A549 (cell line): ENCODE results near the gene GDF2.

Source experiments
- BHLHE40 ChIP-seq: IDR thresholded peaks from 2 replicates; pipeline ENCODE4 v1.6.1; 2012; ENCODE audit warnings: low read depth, low read length, inconsistent platforms
- EP300 ChIP-seq, 2 experiments: fragments of >200 bp; sonication (Bioruptor Twin); formaldehyde crosslinking; IDR thresholded peaks; 2 replicates in 1 of 2; 3 replicates in 1 of 2; pipeline ENCODE4 v1.6.1; 2016 to 2017
- KDM5A ChIP-seq: fragments of 200-600 bp; sonication (generic); IDR thresholded peaks from 2 replicates; pipeline ENCODE4 v1.6.1; 2016; ENCODE audit warnings: antibody characterized with exemption, mild to moderate bottlenecking
- MAZ ChIP-seq: fragments of 150-350 bp; IDR thresholded peaks from 2 replicates; pipeline ENCODE4 v1.6.1; 2014; ENCODE audit warnings: antibody characterized with exemption, low read depth, low read length, borderline replicate concordance
- POLR2A ChIP-seq: IDR thresholded peaks from 2 replicates; pipeline ENCODE4 v1.6.1; 2012; ENCODE audit warnings: mild to moderate bottlenecking, low read length
- RAD21 ChIP-seq, 2 experiments: fragments of >200 bp in 1 of 2; sonication (Bioruptor Twin) in 1 of 2; formaldehyde crosslinking in 1 of 2; IDR thresholded peaks in 1 of 2; conservative IDR thresholded peaks in 1 of 2; 2 replicates in 1 of 2; 3 replicates in 1 of 2; pipeline ENCODE4 v1.6.1; 2012 to 2018; ENCODE audit warnings: inconsistent platforms in 1 of 2
- RCOR1 ChIP-seq: fragments of 150-350 bp; IDR thresholded peaks from 2 replicates; pipeline ENCODE4 v1.6.1; 2014; ENCODE audit warnings: antibody characterized with exemption, low read length, low read depth
- ZNF302 ChIP-seq: fragments of 250-450 bp; sonication (Bioruptor Pico); IDR thresholded peaks from 2 replicates; pipeline ENCODE4 v1.9.0; 2021; ENCODE audit warnings: inconsistent platforms, mild to moderate bottlenecking, moderate library complexity
- TF ChIP-seq, protein P1 (sequence below): fragments of >200 bp; sonication (Bioruptor Twin); formaldehyde crosslinking; IDR thresholded peaks from 3 replicates; pipeline ENCODE4 v1.5.1; 2016
- TF ChIP-seq, protein P2 (sequence below): fragments of 200-600 bp; sonication (generic); IDR thresholded peaks from 2 replicates; pipeline ENCODE4 v1.6.1; 2016; ENCODE audit warnings: antibody characterized with exemption, mild to moderate bottlenecking, moderate library complexity
- TF ChIP-seq, protein P3 (sequence below): fragments of 450-650 bp; IDR thresholded peaks from 2 replicates; pipeline ENCODE4 v1.6.1; 2014; ENCODE audit warnings: antibody characterized with exemption
- TF ChIP-seq, protein P4 (sequence below): IDR thresholded peaks from 2 replicates; pipeline ENCODE4 v1.6.1; 2012; ENCODE audit warnings: low read depth, borderline replicate concordance

DNA sequence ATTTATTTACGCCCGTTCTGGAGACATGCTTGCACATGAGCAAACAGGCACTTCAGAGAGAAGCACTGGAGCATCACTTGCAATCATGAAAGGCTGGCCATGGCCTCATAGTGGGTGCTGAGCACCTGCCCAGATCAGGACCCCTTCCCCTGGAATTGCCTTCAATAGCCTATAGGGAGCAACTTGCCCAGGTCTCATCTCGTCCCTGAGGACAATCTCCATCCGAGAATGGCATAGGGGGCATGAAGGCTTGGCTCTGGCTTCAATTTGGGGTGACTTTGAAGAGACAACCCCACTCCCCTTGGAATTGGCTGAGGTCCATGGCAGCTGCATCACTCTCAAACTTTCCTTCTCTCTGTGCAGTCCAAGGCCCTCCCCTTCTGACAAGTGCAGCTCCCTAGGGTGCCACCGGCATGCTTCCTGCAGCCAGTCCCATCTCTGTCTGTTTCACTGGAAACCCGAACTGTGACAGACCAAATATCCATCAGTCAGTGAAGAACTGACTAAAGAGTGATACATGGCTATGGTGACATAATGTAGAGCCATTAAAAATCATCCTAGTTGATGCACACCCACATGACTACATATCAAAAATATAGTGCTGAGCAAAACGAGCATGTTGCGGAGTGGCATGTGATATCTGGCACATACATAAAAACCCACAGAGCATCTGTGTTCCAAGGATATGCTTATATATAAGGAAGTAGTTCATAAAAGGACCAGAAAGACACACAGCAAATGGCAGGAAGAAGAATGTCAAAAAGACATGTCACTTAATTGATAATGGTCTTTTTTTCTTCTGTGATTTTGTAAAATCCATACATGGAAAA, 12.4 kb downstream of the GDF2 start:
- TF ChIP-seq RCOR1 (no peak), MAZ (no peak), BHLHE40 (no peak), ZNF302 (CRISPR knock-in tag) (no peak), EP300 (IDR thresholded peaks at IDR 0.05) (no peak), POLR2A (no peak), RAD21 (conservative IDR thresholded peaks at IDR 0.05 in 1 of 2, IDR thresholded peaks at IDR 0.05 in 1 of 2) (no peak), KDM5A (no peak)
- TF ChIP-seq, protein P1, sequence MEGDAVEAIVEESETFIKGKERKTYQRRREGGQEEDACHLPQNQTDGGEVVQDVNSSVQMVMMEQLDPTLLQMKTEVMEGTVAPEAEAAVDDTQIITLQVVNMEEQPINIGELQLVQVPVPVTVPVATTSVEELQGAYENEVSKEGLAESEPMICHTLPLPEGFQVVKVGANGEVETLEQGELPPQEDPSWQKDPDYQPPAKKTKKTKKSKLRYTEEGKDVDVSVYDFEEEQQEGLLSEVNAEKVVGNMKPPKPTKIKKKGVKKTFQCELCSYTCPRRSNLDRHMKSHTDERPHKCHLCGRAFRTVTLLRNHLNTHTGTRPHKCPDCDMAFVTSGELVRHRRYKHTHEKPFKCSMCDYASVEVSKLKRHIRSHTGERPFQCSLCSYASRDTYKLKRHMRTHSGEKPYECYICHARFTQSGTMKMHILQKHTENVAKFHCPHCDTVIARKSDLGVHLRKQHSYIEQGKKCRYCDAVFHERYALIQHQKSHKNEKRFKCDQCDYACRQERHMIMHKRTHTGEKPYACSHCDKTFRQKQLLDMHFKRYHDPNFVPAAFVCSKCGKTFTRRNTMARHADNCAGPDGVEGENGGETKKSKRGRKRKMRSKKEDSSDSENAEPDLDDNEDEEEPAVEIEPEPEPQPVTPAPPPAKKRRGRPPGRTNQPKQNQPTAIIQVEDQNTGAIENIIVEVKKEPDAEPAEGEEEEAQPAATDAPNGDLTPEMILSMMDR, result no peak
- TF ChIP-seq, protein P2, sequence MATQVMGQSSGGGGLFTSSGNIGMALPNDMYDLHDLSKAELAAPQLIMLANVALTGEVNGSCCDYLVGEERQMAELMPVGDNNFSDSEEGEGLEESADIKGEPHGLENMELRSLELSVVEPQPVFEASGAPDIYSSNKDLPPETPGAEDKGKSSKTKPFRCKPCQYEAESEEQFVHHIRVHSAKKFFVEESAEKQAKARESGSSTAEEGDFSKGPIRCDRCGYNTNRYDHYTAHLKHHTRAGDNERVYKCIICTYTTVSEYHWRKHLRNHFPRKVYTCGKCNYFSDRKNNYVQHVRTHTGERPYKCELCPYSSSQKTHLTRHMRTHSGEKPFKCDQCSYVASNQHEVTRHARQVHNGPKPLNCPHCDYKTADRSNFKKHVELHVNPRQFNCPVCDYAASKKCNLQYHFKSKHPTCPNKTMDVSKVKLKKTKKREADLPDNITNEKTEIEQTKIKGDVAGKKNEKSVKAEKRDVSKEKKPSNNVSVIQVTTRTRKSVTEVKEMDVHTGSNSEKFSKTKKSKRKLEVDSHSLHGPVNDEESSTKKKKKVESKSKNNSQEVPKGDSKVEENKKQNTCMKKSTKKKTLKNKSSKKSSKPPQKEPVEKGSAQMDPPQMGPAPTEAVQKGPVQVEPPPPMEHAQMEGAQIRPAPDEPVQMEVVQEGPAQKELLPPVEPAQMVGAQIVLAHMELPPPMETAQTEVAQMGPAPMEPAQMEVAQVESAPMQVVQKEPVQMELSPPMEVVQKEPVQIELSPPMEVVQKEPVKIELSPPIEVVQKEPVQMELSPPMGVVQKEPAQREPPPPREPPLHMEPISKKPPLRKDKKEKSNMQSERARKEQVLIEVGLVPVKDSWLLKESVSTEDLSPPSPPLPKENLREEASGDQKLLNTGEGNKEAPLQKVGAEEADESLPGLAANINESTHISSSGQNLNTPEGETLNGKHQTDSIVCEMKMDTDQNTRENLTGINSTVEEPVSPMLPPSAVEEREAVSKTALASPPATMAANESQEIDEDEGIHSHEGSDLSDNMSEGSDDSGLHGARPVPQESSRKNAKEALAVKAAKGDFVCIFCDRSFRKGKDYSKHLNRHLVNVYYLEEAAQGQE, result no peak
- TF ChIP-seq, protein P3, sequence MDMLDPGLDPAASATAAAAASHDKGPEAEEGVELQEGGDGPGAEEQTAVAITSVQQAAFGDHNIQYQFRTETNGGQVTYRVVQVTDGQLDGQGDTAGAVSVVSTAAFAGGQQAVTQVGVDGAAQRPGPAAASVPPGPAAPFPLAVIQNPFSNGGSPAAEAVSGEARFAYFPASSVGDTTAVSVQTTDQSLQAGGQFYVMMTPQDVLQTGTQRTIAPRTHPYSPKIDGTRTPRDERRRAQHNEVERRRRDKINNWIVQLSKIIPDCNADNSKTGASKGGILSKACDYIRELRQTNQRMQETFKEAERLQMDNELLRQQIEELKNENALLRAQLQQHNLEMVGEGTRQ, result no peak
- TF ChIP-seq, protein P4, sequence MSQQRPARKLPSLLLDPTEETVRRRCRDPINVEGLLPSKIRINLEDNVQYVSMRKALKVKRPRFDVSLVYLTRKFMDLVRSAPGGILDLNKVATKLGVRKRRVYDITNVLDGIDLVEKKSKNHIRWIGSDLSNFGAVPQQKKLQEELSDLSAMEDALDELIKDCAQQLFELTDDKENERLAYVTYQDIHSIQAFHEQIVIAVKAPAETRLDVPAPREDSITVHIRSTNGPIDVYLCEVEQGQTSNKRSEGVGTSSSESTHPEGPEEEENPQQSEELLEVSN, result no peak
